AG10803 (cell line): ENCODE data around the gene SETD3.

Source experiments
- DNase-seq: peaks from one replicate; pipeline ENCODE4 v3.0.0; 2010; ENCODE audit warnings: low read depth
- H3K4me3 ChIP-seq: 2 replicates; pipeline ENCODE4 v1.5.1; 2011; ENCODE audit warnings: mild to moderate bottlenecking, low read length, control low read depth
- TF ChIP-seq, protein P1 (sequence below): conservative IDR thresholded peaks from 2 replicates; pipeline ENCODE4 v1.5.1; 2011; ENCODE audit warnings: mild to moderate bottlenecking, low read length, control low read depth, inconsistent platforms

Gene SETD3

DNA sequence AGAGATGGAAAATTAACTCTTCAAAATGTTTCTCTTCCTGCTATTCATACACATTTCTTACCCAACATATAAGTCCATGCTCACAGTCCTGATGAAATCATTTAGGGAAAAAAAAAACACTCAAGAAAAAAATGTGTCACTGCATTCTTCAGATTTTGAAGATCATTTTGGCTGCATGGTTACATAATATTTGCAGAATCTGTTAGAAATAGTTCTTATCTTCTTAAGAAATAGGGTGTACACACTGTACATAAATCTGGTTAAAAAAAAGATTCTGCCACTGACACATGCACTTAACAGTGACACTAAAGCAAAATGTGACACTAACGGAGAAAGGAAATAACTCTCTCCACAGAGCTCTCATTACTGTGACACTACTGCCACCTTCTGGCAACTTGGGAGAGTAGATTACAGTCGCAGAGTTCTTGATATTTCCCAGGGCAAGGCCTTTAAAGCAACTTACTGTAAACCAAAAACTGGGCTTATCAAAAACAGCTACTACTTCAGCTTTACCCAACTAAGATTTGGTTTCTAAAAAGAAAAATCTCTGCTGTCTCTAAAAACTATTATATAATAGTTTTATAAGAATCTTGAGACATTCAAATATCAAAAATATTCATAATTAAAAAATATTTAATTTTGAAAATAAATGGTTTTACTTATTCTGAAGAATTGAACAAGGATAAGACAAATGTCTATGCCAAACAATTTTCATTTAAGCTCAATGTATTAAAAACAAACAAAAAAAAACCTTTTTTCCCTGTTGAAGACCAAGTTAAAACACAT, 65.0 kb downstream of the SETD3 start:
- DNase-seq = peak; percentile 85
- H3K4me3 ChIP-seq = no peak overlapping the region

DNA sequence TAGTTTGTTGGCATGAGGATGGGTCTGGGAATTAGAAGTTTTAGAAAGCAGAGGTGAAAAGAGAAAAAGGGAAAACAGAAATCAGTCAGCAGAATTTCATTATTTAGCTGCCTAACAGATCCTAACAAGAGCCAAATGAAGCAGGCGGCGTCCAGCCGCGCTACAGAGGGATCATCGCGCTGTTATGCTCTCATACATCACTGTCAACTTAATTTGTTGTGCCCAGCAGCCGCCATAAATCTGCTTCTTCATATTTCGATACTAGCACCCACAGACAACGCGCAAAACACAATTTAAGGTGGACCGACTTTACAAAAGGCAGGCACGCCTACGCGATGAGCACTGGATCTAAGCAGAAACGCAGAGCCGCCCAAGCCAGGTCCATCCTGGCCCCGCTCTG, 66.7 kb downstream of the SETD3 start:
- no peak overlapping the region for H3K4me3 ChIP-seq
- TF ChIP-seq, protein P1, sequence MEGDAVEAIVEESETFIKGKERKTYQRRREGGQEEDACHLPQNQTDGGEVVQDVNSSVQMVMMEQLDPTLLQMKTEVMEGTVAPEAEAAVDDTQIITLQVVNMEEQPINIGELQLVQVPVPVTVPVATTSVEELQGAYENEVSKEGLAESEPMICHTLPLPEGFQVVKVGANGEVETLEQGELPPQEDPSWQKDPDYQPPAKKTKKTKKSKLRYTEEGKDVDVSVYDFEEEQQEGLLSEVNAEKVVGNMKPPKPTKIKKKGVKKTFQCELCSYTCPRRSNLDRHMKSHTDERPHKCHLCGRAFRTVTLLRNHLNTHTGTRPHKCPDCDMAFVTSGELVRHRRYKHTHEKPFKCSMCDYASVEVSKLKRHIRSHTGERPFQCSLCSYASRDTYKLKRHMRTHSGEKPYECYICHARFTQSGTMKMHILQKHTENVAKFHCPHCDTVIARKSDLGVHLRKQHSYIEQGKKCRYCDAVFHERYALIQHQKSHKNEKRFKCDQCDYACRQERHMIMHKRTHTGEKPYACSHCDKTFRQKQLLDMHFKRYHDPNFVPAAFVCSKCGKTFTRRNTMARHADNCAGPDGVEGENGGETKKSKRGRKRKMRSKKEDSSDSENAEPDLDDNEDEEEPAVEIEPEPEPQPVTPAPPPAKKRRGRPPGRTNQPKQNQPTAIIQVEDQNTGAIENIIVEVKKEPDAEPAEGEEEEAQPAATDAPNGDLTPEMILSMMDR = no peak
- DNase-seq = no peak

More for the DNA sequence above, 65.0 kb downstream of the SETD3 start:
- TF ChIP-seq, protein P1 = peak; percentile 95

DNA sequence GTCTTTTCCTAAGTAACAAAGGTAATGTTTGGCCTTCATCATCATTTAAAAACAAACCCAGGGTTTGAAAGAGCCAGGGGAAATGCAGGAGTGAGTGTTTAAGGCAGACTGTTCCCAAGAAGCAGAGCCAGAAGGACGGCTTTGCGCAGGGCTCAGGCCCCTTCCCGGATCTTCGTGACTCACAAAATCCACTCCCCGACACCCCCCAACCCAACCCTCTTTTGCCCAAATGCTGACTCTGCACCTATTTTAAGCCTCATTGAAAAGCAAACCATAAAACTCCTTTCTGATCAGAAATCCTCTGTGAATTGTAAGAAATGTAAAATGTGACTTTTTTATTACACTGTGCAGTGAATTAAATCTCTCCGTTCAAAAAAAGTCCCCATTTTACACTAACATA, 67.5 kb downstream of the SETD3 start:
- H3K4me3 ChIP-seq = no peak overlapping the region
- TF ChIP-seq, protein P1 = no peak
- DNase-seq = no peak

DNA sequence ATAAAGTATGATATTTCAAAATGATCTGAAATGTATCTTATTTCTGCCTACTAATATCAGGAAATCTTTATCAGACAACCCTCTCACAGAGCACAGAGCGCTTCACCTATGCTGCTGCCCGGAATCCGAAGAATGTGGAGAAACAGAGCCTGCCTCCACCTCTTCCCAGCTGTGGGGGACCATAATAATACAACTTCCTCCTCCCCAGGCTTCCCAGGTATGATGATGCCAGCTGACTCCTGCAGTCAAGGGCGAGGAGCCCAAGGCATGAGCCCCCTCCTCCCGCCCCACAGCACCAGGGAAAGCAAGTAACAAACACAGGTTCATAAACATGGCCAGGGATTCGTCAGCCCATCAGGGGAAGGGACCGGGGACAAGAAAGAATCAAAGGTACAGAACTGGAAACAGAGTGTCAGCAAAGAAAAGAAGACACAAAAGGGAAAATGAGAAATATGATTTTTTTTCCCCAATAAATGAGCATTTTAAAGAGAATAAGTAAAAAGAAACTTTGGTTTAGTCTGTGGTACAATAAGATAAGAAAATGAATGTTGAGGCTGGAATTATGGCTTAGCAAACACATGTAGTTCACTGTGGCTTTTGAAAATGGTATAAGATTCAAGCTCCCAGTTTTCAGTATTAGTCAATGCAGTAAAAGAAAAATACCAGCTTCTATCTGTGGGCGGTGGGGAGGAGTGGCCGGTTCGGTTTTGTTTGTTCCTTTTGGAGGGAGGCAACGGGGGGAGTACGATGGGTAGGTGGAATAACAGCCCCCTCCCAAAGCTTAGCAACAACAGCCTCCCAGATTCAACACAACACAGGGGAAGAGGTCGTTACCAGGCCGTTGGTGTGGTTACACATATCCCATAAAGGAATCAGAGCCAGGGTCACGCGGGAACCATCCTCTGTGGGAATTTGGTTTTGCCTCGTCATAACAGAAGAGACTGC, 68.3 kb downstream of the SETD3 start:
- TF ChIP-seq, protein P1 = no peak
- no peak overlapping the region for H3K4me3 ChIP-seq
- peak; percentile 18 for DNase-seq

DNA sequence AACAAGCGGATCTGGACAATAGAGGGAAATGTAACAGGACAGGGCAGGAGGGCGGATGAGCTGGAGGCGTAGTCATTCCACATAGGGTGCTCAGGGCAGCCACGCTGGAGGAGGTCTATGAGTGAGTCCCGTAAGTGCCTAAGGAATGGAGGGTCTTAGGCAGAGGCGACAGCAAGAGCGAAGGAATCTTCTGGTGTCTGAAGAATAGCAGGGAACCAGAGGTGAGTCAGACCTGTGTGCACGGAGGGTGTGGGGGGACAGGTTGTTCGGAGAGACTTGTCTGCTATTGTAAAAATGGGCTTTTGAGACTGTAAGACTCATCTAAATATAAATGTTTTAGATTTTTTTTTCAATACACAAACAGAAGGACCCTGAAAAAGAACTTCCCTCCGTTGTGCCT, 70.6 kb downstream of the SETD3 start:
- no peak for DNase-seq
- no peak overlapping the region for H3K4me3 ChIP-seq
- TF ChIP-seq, protein P1 = no peak

DNA sequence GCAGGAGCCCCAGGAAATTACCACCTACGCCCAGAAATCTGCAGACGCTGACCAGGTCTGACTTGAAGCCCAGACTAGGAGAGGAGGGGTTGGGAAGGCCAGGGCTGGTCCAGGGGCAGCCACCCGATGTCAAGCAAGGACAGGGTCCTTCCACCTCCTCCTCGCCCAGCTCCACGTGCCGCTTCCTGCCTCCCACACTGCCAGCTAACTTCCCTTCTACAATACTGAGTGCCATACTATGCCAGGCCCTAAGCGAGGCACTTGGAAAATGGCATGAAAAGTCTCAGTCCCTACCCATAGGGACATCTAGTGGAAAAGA, 71.7 kb downstream of the SETD3 start:
- no peak for DNase-seq
- TF ChIP-seq, protein P1 = no peak
- no peak overlapping the region for H3K4me3 ChIP-seq
